Panc1 (cell line): ENCODE results near the gene AMER2. TPM values are rescaled to one million over a fixed set of nuclear protein-coding genes. Genes with fewer than 3 reads are reported as not detected.
"Not testable (repeated sequence)": the region's sequence is repeated elsewhere in the genome, so short reads cannot be mapped to it uniquely, and the experiment has no call there.

Experiments used
- ATAC-seq: fragments of 200-7000 bp; cut with Tn5 transposase; 2 replicates; pipeline ENCODE4 v1.9.1; 2020; ENCODE audit warnings: mild to moderate bottlenecking, moderate library complexity
- BruUV-seq: library from RNA; stranded (reverse); fragments of 400-500 nt; replicated peaks from 2 replicates; lab custom pipeline; 2021; lab: Mats Ljungman, UMichigan
- CTCF ChIA-PET: fragments of 300-600 bp; sonication (Branson Sonifier 250); formaldehyde crosslinking; loops from one replicate; lab custom pipeline; 2022; ENCODE audit warnings: antibody characterized with exemption; lab: Charles Lee
- POLR2A ChIA-PET: fragments of 300-600 bp; sonication (Branson Sonifier 250); formaldehyde crosslinking; loops from one replicate; lab custom pipeline; 2022; ENCODE audit warnings: antibody characterized with exemption; lab: Charles Lee
- DNase-seq: peaks from one replicate; pipeline ENCODE4 v3.0.0-alpha.2; 2010; ENCODE audit warnings: low read depth, low spot score
- H3K27ac ChIP-seq: 2 replicates; pipeline ENCODE4 v1.5.1; 2011; ENCODE audit warnings: mild to moderate bottlenecking, low read length, inconsistent platforms
- H3K27me3 ChIP-seq: fragments of 200-500 bp; sonication (Bioruptor generic); 2 replicates; pipeline ENCODE4 v1.6.0; 2014; ENCODE audit warnings: low read length, inconsistent platforms; ENCODE audit not compliant: control insufficient read depth, insufficient read depth
- H3K36me3 ChIP-seq: fragments of 200-500 bp; sonication (Bioruptor generic); 2 replicates; pipeline ENCODE4 v1.5.1; 2014; ENCODE audit warnings: inconsistent platforms, mild to moderate bottlenecking, low read length, moderate library complexity; ENCODE audit not compliant: control insufficient read depth, insufficient read depth
- H3K4me1 ChIP-seq: 2 replicates; pipeline ENCODE4 v1.5.1; 2011; ENCODE audit warnings: inconsistent platforms, mild to moderate bottlenecking, low read length, moderate library complexity; ENCODE audit not compliant: control insufficient read depth, insufficient read depth
- H3K4me3 ChIP-seq, 2 experiments: 2 replicates each; pipeline ENCODE4 v1.5.1; 2011 to 2012; ENCODE audit warnings: low read depth in 2 of 2, low read length in 2 of 2, mild to moderate bottlenecking in 2 of 2, inconsistent platforms in 1 of 2, moderate library complexity in 1 of 2
- H3K9me3 ChIP-seq: fragments of 200-500 bp; sonication (Bioruptor generic); 2 replicates; pipeline ENCODE4 v1.5.1; 2014; ENCODE audit warnings: low read depth, mild to moderate bottlenecking, inconsistent platforms, low read length, moderate library complexity; ENCODE audit not compliant: control insufficient read depth, insufficient read depth
- CTCF ChIP-seq: fragments of 450-650 bp; IDR thresholded peaks from 2 replicates; pipeline ENCODE4 v1.5.1; 2017; ENCODE audit warnings: mild to moderate bottlenecking
- POLR2AphosphoS5 ChIP-seq: IDR thresholded peaks from 2 replicates; pipeline ENCODE4 v1.6.1; 2012; ENCODE audit warnings: mild to moderate bottlenecking, low read depth, low read length, moderate library complexity
- REST ChIP-seq, 2 experiments: IDR thresholded peaks; 2 replicates each; pipeline ENCODE4 v1.6.1; 2011 to 2012; ENCODE audit warnings: low read depth in 2 of 2, control low read depth in 1 of 2, low read length in 1 of 2, mild to moderate bottlenecking in 1 of 2, moderate library complexity in 1 of 2; ENCODE audit not compliant: insufficient read depth in 1 of 2
- SIN3A ChIP-seq: IDR thresholded peaks from 2 replicates; pipeline ENCODE4 v1.6.1; 2012; ENCODE audit warnings: low read depth, mild to moderate bottlenecking, low read length, moderate library complexity, borderline replicate concordance; ENCODE audit not compliant: insufficient read depth
- TCF7L2 ChIP-seq: IDR thresholded peaks from 2 replicates; pipeline ENCODE4 v1.6.1; 2011; ENCODE audit warnings: mild to moderate bottlenecking, low read depth, low read length, inconsistent platforms
- in situ Hi-C: cut with HindIII; loops from 2 replicates; pipeline ENCODE4 v1.10.0; 2016; ENCODE audit warnings: low sequenced_read_pairs, low pct_unique_long_range_greater_than_20kb
- intact Hi-C: fragments of 100-400 bp; cut with micrococcal nuclease; formaldehyde crosslinking; loops from one replicate; pipeline ENCODE4 v1.10.0; 2022; ENCODE audit not compliant: unreplicated experiment
- total RNA-seq: library from RNA; stranded (reverse); gene quantifications from one replicate; pipeline ENCODE4 v1.2.1, GENCODE V29; 2021; ENCODE audit not compliant: unreplicated experiment

AMER2 gene
- total RNA-seq, 1 experiment from 2014 or later, result not detected

GRCh38 chr13:25166306-25166705, 5.8 kb downstream of the AMER2 start:
- DNase-seq, result no peak
- Histone ChIP-seq H3K27ac (no peak overlapping the region), H3K4me1 (no peaks in the 10 kb centered on the region), H3K9me3 (no peaks in the 10 kb centered on the region), H3K4me3 (no peak overlapping the region), H3K36me3 (no peaks in the 10 kb centered on the region), H3K27me3 (no peaks in the 10 kb centered on the region; the same call in 1 of the 2 replicates)
- in situ Hi-C loops (no loop called here), intact Hi-C loops (no loop called here)
- no peak for TF ChIP-seq POLR2AphosphoS5
- no peak for TF ChIP-seq CTCF
- TF ChIP-seq SIN3A, result no peak
- ChIA-PET POLR2A (no interaction called here), CTCF (no interaction called here)
- ATAC-seq, result no peak
- BruUV-seq, result no TSS peak

GRCh38 chr13:25165663-25166062, 6.4 kb downstream of the AMER2 start:
- no peaks in the 10 kb centered on the region for H3K36me3 ChIP-seq
- no peaks in the 10 kb centered on the region for H3K9me3 ChIP-seq
- ChIA-PET CTCF (no interaction called here), POLR2A (no interaction called here)
- no peaks in the 10 kb centered on the region for H3K4me1 ChIP-seq
- in situ Hi-C loops, result no loop called here
- ATAC-seq (no peak), DNase-seq (no peak)
- no TSS peak for BruUV-seq
- intact Hi-C loops, result no loop called here
- H3K27ac ChIP-seq, result no peak overlapping the region
- no peaks in the 10 kb centered on the region; the same call in 1 of the 2 replicates for H3K27me3 ChIP-seq
- no peak for TF ChIP-seq REST (IDR thresholded peaks at IDR 0.05; ENCODE audit: insufficient read depth in 1 of 2, low read depth in 2 of 2, low read length in 1 of 2)
- TF ChIP-seq POLR2AphosphoS5, result no peak
- no peak for TF ChIP-seq SIN3A
- TF ChIP-seq TCF7L2, result no peak
- no peak for TF ChIP-seq CTCF
- H3K4me3 ChIP-seq, result no peak overlapping the region

GRCh38 chr13:25165163-25165562, 6.9 kb downstream of the AMER2 start:
- H3K9me3 ChIP-seq, in situ Hi-C loops, CTCF ChIA-PET, DNase-seq, H3K27me3 ChIP-seq, H3K27ac ChIP-seq, BruUV-seq, ATAC-seq, H3K4me3 ChIP-seq, H3K4me1 ChIP-seq, H3K36me3 ChIP-seq, POLR2A ChIA-PET, intact Hi-C loops: not testable (repeated sequence)
